Measurements from ENCODE around the gene LPXN.

LPXN gene

GRCh38 chr11:58487170-58487569 is 88.5 kb downstream of the LPXN start:
- Histone ChIP-seq H3K4me3 (ENCODE audit: low read depth in 1 of 2, low read length in 1 of 2) (no peak overlapping the region), H3K4me1 (ENCODE audit: control insufficient read depth in 1 of 2, insufficient read depth in 1 of 2, low read depth in 1 of 2, low read length in 1 of 2) (no peaks in the 10 kb centered on the region), H3K9me3 (no peaks in the 10 kb centered on the region), H3K27ac (no peak overlapping the region), H3K27me3 (no peaks in the 10 kb centered on the region), H3K36me3 (no peaks in the 10 kb centered on the region)
- no peak for TF ChIP-seq CTCF (IDR thresholded peaks at IDR 0.05)

GRCh38 chr11:58485961-58486360 is 89.7 kb downstream of the LPXN start:
- no peaks in the 10 kb centered on the region for H3K4me1 ChIP-seq (ENCODE audit: control insufficient read depth in 1 of 2, insufficient read depth in 1 of 2, low read depth in 1 of 2, low read length in 1 of 2)
- H3K9me3 ChIP-seq = no peaks in the 10 kb centered on the region
- no peaks in the 10 kb centered on the region for H3K27me3 ChIP-seq

More at GRCh38 chr11:58485961-58486360, 89.7 kb downstream of the LPXN start:
- no peaks in the 10 kb centered on the region for H3K36me3 ChIP-seq
- no peak for TF ChIP-seq CTCF (IDR thresholded peaks at IDR 0.05)
- no peak overlapping the region for H3K27ac ChIP-seq
- H3K4me3 ChIP-seq (ENCODE audit: low read depth in 1 of 2, low read length in 1 of 2) = no peak overlapping the region
